GM19099 (cell line): Measurements from ENCODE around the gene LDHAL6B.

ENCODE experiments used
- POLR2A ChIP-seq: IDR thresholded peaks from 3 replicates; pipeline ENCODE4 v1.6.1; 2011; ENCODE audit warnings: low read depth; ENCODE audit not compliant: insufficient read length; ENCODE audit errors: extremely low read depth

Gene LDHAL6B

GRCh38 chr15:59196416-59196815 is 10.2 kb upstream of the LDHAL6B start:
- TF ChIP-seq POLR2A: no peak

GRCh38 chr15:59197454-59197853 is 9.2 kb upstream of the LDHAL6B start:
- TF ChIP-seq POLR2A: no peak

- TF ChIP-seq POLR2A: no peak
Measured at GRCh38 chr15:59199626-59200465, 6.8 kb upstream of the LDHAL6B start.

GRCh38 chr15:59200560-59200959 is 6.1 kb upstream of the LDHAL6B start:
- no peak for TF ChIP-seq POLR2A

- TF ChIP-seq POLR2A: no peak
Measured at GRCh38 chr15:59203008-59203407, 3.6 kb upstream of the LDHAL6B start.

- TF ChIP-seq POLR2A: no peak
Measured at GRCh38 chr15:59203657-59204056, 3.0 kb upstream of the LDHAL6B start.

- TF ChIP-seq POLR2A: no peak
Measured at GRCh38 chr15:59205839-59206622, 612 bp upstream of the LDHAL6B start.

GRCh38 chr15:59208613-59209249 is 2.1 kb downstream of the LDHAL6B start:
- TF ChIP-seq POLR2A: no peak

GRCh38 chr15:59210186-59210585 is 3.5 kb downstream of the LDHAL6B start:
- TF ChIP-seq POLR2A: no peak

- TF ChIP-seq POLR2A: no peak
Measured at GRCh38 chr15:59216911-59217310, 10.3 kb downstream of the LDHAL6B start.

- no peak for TF ChIP-seq POLR2A
Measured at GRCh38 chr15:59217876-59218498, 11.3 kb downstream of the LDHAL6B start.

- TF ChIP-seq POLR2A: no peak
Measured at GRCh38 chr15:59218710-59219109, 12.1 kb downstream of the LDHAL6B start.

- no peak for TF ChIP-seq POLR2A
Measured at GRCh38 chr15:59221511-59222505, 15.2 kb downstream of the LDHAL6B start.
